A204.1 (cell line): Measurements from ENCODE around the gene FLOT2.
"Not testable (repeated sequence)": the region's sequence is repeated elsewhere in the genome, so short reads cannot be mapped to it uniquely, and the experiment has no call there.

Experiments used
- FAIRE-seq: peaks from 2 replicates; lab custom pipeline; 2012; peaks lifted over from hg19 to GRCh38; lab: Jason Lieb, UNC

Gene FLOT2, protein sequence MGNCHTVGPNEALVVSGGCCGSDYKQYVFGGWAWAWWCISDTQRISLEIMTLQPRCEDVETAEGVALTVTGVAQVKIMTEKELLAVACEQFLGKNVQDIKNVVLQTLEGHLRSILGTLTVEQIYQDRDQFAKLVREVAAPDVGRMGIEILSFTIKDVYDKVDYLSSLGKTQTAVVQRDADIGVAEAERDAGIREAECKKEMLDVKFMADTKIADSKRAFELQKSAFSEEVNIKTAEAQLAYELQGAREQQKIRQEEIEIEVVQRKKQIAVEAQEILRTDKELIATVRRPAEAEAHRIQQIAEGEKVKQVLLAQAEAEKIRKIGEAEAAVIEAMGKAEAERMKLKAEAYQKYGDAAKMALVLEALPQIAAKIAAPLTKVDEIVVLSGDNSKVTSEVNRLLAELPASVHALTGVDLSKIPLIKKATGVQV

DNA sequence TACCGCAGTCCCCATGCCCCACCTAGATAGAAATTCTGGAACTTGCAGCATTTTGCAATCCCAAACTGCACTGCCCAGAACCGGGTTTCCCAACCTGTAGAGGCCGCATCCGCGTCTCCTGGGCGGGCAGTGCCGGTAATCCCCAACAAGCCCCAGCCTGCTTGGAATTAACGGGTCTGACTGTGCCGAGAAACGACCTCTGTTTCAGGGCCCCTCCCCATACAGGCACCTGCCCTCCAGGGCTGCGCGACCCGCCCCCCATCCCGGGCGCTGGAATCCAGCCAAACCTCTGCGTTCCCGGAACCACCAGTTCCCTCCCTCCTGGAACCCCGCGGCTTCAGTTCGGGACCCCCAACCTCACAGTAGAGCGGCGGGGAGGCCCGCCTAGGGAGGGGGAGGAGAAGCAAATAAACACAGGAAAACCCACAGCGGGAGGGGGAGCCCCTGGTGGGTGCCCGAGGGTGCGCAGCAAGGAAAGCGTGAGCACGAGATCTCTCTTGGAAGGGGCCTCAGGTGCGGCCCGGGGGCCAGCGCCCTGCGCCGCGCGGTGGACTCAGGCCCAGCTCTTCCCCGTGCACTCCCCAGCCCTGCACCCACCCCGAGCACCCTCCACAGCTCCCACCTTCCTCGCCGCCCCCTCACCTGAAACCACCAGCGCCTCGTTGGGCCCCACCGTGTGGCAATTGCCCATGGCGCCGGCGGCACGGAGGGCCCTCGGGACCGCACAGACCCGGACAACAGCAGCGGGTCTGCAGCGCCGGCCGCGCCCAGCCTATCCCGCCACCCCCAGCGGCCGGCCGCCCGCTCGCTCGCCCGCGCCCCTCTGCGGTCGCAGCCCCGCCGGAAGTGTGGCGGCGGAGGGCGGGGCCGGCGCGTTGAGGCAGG lies at the start of gene FLOT2:
TSS of gene FLOT2 (minus strand) at position 850 of the 885 bp plus-strand sequence. CDS start at position 691, 159 bp downstream.
- no peak for FAIRE-seq

DNA sequence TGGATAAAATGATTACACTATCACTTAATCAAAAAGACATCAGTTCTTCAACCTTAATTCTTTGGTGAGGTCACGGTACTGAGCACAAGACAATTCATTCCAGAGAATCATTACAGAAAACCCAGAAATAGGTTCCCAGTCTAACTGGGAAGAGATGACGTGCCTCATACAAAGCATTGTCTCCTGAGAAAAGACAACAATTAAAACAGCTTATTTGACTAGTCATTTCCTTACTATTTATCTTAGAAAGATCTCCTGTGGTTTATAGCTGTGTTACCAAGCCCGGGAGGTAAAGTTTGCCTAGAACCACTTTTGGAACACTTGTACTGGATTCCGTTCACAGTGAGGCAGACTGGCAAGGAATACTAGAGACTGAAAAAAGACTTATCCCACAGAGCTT lies 48.7 kb upstream of the FLOT2 start:
- FAIRE-seq, result no peak

DNA sequence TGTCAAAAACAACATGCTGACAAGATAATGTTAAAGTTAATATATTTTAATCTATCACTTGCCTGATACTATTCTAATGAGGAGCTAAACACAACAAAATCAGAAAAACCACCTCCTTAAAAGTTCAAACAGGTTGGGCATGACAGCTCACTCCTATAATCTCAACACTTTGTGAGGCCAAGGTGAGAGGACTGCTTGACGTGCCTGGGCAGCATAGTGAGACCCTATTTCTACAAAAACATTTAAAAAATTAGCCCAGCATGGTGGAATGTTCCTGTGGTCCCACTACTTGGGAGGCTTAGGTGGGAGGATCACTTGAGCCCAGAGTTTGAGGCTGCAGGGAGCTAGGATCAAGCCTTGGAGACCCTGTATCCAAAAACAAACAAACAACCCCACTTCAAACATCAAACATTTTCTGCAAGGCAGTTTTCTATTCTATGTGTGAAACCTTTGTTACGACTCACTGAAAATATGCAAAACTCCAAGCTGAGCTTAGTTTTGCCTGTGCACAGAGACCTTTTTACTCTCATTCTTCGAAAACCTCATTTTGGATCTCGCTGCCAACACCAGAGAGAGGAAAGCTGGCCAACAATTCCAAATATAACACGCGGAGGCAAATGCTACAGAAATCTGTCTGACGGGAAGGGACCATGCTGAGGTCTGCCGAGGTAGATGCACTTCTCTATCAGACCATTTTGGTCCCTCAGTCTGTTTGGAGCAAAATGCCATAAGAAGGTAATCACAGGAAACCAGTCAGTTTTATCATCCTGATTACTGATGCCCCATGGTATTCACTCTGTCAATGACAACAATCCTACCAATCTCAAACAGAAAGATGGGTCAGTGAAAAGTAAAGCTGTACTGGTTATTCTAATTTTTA lies 47.6 kb upstream of the FLOT2 start:
- FAIRE-seq, result no peak

- FAIRE-seq, result no peak
Observed at GRCh38 chr17:28944343-28944742, 46.8 kb upstream of the FLOT2 start.

- no peak for FAIRE-seq
Observed at GRCh38 chr17:28942925-28943324, 45.4 kb upstream of the FLOT2 start.

GRCh38 chr17:28941251-28941650 lies 43.7 kb upstream of the FLOT2 start:
- no peak for FAIRE-seq

DNA sequence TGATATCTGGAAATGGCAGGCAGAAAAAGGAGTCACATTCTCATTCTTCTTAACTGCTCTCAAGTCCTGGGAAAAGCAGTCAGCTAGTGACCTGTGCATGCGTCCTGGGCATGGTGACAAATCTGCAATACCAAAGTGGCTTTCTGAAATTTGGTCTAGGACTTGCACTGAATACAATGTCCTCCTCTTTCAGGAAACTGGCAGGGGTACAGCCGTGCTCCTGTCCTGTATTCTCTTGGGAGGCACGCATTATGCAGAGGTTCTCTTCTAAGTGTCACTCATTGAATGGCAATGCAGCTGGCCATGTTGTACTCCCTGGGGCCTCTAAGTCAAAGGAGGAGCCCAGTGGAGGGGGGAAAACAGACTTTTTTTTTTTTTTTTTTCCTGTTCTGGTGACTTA lies 43.1 kb upstream of the FLOT2 start:
- no peak for FAIRE-seq

- no peak for FAIRE-seq
Observed at GRCh38 chr17:28940142-28940541, 42.6 kb upstream of the FLOT2 start.

DNA sequence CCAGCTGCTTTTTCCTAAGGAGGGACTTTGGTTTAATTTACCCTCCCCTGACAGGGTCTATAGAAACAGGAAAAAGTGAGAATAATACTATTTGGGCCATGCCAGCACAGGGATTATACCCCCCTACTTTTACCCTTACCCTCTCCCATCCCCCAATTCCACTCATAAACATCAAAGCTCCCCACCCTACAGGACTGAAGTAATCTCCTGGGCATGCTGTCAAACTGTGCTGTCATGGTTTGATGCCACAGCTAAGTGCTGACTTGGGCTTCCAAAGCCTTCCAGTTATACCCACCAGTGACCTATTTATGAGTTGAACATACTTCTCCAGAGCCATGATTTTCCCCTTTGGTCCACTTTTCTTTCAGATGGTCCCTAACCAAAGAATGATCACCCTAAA lies 41.0 kb upstream of the FLOT2 start:
- FAIRE-seq, result no peak

- FAIRE-seq, result no peak
Observed at GRCh38 chr17:28937044-28937729, 39.7 kb upstream of the FLOT2 start.

GRCh38 chr17:28935744-28936460 lies 38.4 kb upstream of the FLOT2 start:
- FAIRE-seq, result no peak

- FAIRE-seq, result not testable (repeated sequence)
Observed at GRCh38 chr17:28934508-28934907, 37.0 kb upstream of the FLOT2 start.

GRCh38 chr17:28929787-28930186 lies 32.3 kb upstream of the FLOT2 start:
- no peak for FAIRE-seq

DNA sequence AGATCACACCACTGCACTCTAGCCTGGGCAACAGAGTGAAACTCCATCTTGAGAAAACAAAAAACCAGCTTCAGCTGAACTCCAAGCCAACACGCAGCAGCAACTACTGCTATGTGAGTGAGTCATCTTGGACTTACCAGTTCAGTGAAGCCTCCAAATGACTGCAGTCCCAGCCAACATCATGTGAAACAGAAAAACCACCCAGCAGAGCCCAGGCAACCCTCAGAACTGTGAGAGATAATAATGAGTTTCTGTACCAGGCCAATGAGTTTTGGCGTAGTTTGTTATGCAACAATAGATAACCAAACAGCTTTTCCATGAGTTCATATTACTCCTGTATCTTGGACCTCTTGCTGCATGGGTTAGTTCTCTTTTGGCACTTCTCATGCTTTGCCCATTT lies 30.5 kb upstream of the FLOT2 start:
- no peak for FAIRE-seq

DNA sequence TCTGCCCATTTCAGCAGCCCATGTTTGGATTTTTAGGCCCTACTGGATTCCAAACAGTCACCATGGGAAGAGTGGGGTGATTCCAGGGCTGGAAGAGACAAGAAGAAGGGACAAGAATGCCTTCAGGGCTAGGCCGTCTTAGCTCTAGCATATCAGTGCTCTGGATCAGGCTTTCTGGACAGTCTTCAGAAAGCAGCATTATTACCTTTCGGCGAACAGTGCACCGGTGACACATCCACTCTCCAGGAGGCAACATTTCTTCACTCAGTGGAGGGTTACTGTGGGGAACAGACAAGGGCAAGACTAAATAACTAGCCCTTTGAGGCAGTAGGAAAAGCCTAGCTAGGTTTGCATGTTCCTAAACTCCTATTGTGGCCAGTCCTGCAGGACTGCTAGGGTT lies 29.3 kb upstream of the FLOT2 start:
- no peak for FAIRE-seq

- FAIRE-seq, result no peak
Observed at GRCh38 chr17:28926366-28926765, 28.8 kb upstream of the FLOT2 start.

GRCh38 chr17:28925912-28926365 lies 28.4 kb upstream of the FLOT2 start:
- FAIRE-seq, result no peak

DNA sequence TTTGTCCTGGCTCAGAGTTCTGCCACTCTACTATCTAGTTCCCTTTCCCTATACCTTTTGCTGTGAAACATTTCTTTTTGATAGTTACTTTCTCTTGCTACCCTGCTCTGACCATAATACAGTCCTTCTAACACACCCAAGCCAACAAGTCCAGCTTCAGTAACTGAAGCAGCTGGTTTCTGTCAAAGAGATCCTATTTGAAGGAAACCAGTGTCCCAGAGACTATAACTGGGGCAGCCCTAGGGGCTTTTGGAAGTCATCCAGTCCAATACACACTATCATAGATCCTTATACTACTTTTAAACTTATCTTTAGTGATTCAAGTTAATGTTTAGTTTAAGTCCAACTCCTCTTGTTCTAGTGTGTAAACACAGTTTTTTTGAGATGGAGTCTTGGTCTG lies 22.7 kb upstream of the FLOT2 start:
- FAIRE-seq, result no peak

DNA sequence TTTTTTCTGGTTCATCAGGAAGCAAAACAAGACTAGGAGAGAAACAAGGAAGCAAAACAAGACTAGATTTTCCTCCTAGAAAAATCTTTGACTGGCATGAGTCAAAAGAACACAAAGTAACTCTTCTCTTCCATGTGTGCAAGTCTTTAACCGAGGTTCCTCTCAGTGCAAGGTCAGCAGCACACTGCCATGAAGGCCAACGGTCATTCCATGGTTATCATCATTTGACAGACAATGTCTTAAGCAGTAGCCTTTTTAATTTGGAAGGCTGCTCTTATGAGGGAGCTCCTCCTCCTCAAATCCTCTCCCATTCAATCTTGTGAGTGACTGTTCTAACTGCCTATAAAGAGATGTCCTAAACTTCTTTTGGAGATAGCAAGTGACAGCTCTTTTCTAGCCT lies 20.8 kb upstream of the FLOT2 start:
- FAIRE-seq, result no peak

- no peak for FAIRE-seq
Observed at GRCh38 chr17:28917465-28917864, 19.9 kb upstream of the FLOT2 start.

GRCh38 chr17:28917029-28917428 lies 19.5 kb upstream of the FLOT2 start:
- no peak for FAIRE-seq
